Measurements from ENCODE around the gene USP2. TPM values are rescaled to one million over a fixed set of nuclear protein-coding genes. Genes with fewer than 3 reads are reported as not detected.

USP2 gene
- total RNA-seq, 1 experiment from 2014 or later, result 5.7 TPM

DNA sequence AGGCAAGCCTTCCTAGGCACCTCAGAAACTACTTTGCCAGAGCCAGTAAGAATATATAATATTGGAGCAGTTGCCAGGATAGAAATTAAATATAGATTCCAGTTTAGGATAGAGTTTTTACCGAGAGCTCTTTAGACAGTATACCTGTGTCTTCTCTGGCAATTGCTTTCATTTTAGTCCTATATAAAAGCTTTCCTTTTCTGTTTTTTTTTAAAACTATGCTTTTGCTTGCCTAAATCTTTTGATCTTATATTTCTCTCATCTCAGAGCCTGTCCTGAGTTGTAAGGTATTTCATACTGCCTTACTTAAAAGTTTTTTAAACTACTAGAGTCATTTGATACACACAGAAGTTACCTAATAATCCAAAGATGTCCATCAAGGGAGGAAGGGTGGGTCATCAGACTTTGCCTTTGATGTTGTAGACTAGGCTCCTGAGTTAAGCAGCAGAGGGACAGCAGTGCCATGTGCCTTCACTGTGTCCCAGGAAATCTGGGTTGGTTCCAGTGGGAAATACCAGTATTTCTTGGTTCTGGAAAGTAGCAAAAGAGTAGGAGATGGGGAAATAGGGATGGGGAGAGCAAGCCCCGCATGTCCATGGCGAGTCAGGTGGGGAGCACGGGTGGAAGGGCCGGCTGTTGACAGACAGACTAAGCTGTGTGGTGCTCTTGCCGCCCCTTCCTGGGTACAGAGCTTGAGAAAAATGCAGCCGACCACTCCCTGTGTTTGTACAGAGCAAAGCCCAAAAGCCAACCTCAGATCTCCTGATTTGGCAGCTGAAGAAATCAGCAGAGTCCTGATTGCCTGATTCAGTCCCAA is 75.7 kb downstream of the USP2 start:
- Histone ChIP-seq H2BK12ac (ENCODE audit: insufficient read length, low read depth, low read length) (no peak overlapping the region), H3K79me2 (ENCODE audit: insufficient read depth, low read length) (no peaks in the 10 kb centered on the region), H4K91ac (ENCODE audit: insufficient read length, low read depth, low read length) (no peak overlapping the region), H2BK15ac (ENCODE audit: low read depth, low read length) (no peak overlapping the region), H2AK5ac (ENCODE audit: insufficient read length, low read length) (no peak overlapping the region), H3K4me1 (ENCODE audit: insufficient read depth, low read length) (no peaks in the 10 kb centered on the region), H2BK20ac (ENCODE audit: low read depth, low read length, poor library complexity, severe bottlenecking) (no peak overlapping the region), H4K5ac (ENCODE audit: insufficient read length, low read depth, low read length) (no peak overlapping the region), H4K8ac (replicated peaks; ENCODE audit: insufficient read length, low read depth, low read length) (no peak overlapping the region), H3K27ac (ENCODE audit: insufficient read length, low read depth, low read length) (no peak overlapping the region), H3K4me2 (ENCODE audit: insufficient read depth, insufficient read length, low read length) (no peak overlapping the region), H4K20me1 (ENCODE audit: control insufficient read depth, insufficient read depth, insufficient read length) (no peaks in the 10 kb centered on the region), H3K27me3 (ENCODE audit: insufficient read depth, low read length) (no peaks in the 10 kb centered on the region), H3K56ac (ENCODE audit: insufficient read length, low read depth, low read length) (no peak overlapping the region), H3K79me1 (ENCODE audit: insufficient read depth, low read depth, low read length, poor library complexity, severe bottlenecking) (no peaks in the 10 kb centered on the region), H2BK120ac (ENCODE audit: low read depth, low read length, poor library complexity, severe bottlenecking) (no peak overlapping the region), H3K9ac (ENCODE audit: extremely low read depth, insufficient read length, low read length) (no peak overlapping the region), H3K4ac (ENCODE audit: low read depth, low read length) (no peak overlapping the region), H2BK5ac (ENCODE audit: insufficient read length, low read length) (no peak overlapping the region), H3K18ac (ENCODE audit: insufficient read length, low read depth, low read length) (no peak overlapping the region), H2AFZ (ENCODE audit: low read length) (no peak overlapping the region), H3K23me2 (ENCODE audit: insufficient read length, low read depth, low read length, poor library complexity, severe bottlenecking) (no peaks in the 10 kb centered on the region), H3K9me3 (ENCODE audit: control insufficient read depth, low read depth, low read length) (no peaks in the 10 kb centered on the region), H3K23ac (ENCODE audit: insufficient read length, low read depth, low read length) (no peak overlapping the region), H3T11ph (ENCODE audit: low read length) (no peak overlapping the region), H3K14ac (ENCODE audit: insufficient read depth, low read length) (no peak overlapping the region)
- Mint-ChIP-seq H3K9me3 (no peaks in the 10 kb centered on the region), H3K36me3 (ENCODE audit: insufficient read depth in 1 of 3, low read depth in 3 of 3) (peaks cover 8 to 67% (median 51%) of the 10 kb centered on the region in 3 experiments; a peak in 6 of 7 replicates), H3K27ac (peak overlapping the region in 2 of 3 experiments; percentile 47 to 86; a peak in 3 of 7 replicates), H3K27me3 (ENCODE audit: low read depth) (no peaks in the 10 kb centered on the region), H3K4me3 (no peak overlapping the region; a peak in 1 of 5 replicates), H3K4me1 (peaks cover 10 to 18% of the 10 kb centered on the region in 2 experiments; a peak in 3 of 4 replicates)
- TF ChIP-seq, protein P1, sequence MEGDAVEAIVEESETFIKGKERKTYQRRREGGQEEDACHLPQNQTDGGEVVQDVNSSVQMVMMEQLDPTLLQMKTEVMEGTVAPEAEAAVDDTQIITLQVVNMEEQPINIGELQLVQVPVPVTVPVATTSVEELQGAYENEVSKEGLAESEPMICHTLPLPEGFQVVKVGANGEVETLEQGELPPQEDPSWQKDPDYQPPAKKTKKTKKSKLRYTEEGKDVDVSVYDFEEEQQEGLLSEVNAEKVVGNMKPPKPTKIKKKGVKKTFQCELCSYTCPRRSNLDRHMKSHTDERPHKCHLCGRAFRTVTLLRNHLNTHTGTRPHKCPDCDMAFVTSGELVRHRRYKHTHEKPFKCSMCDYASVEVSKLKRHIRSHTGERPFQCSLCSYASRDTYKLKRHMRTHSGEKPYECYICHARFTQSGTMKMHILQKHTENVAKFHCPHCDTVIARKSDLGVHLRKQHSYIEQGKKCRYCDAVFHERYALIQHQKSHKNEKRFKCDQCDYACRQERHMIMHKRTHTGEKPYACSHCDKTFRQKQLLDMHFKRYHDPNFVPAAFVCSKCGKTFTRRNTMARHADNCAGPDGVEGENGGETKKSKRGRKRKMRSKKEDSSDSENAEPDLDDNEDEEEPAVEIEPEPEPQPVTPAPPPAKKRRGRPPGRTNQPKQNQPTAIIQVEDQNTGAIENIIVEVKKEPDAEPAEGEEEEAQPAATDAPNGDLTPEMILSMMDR (conservative IDR thresholded peaks at IDR 0.05), result no peak
- no peak for DNase-seq
- WGBS (ENCODE audit: extremely low coverage, insufficient read length, low lambda C conversion rate), result no CpG with 5 or more reads among the region's 7 CpGs

Small RNA genes lying within 50 kb of the gene (microRNA-seq; reads per million reads assigned to microRNA genes)
- gene MIR6756 (ENCODE audit: borderline microRNAs expressed), result not detected

Other genes with a start within 250 kb of the USP2 start
- gene ABCG4, start 232.6 kb downstream of the USP2 start, total RNA-seq (2021), result 0.68 and 1.2 TPM in 2 replicates
- 17.2 and 18.2 TPM in 2 replicates for gene NLRX1, start 213.0 kb downstream of the USP2 start, total RNA-seq (2021)
- gene NHERF4, start 196.2 kb downstream of the USP2 start, total RNA-seq (2021), result 0.39 TPM in 1 of 2 replicates, not detected in the other
- gene CBL, start 175.4 kb downstream of the USP2 start, total RNA-seq (2021), result 52.1 and 56.4 TPM in 2 replicates
- gene MCAM, start 64.6 kb downstream of the USP2 start, total RNA-seq (2021), result 21.5 and 23.3 TPM in 2 replicates
- gene RNF26, start 47.2 kb downstream of the USP2 start, total RNA-seq (2021), result 56.2 and 57.6 TPM in 2 replicates
- gene C1QTNF5, start 40.8 kb downstream of the USP2 start, total RNA-seq (2021), result 0.33 and 0.59 TPM in 2 replicates
- gene MFRP, start 35.0 kb downstream of the USP2 start, total RNA-seq (2021), result not detected in 2 replicates
- gene THY1, start 41.5 kb upstream of the USP2 start, total RNA-seq (2021), result 176 and 184 TPM in 2 replicates